Stimulated activated effector memory CD8-positive, alpha-beta T cell treated with anti-CD3 and anti-CD28 coated beads, Interleukin-12 subunit alpha, Interleukin-12 subunit beta, amount 100 ng/mL, for 72 hours (primary cell): Measurements from ENCODE around the gene PERM1.
A peak's percentile ranks its signal among the peaks of the same experiment; 100 is the strongest.

Experiments
- ATAC-seq: fragments of 150-1000 bp; cut with Tn5 transposase; 2 replicates; pipeline ENCODE4 v1.10.0; 2021
- DNase-seq, 2 donors: peaks; one replicate each; pipeline ENCODE4 v3.0.0; 2021 to 2022; ENCODE audit warnings: low spot score in 2 of 2
- H3K27ac Mint-ChIP-seq: one replicate; pipeline ENCODE4 v1.8.0; 2022; ENCODE audit warnings: mild to moderate bottlenecking, mixed read lengths
- H3K36me3 Mint-ChIP-seq: one replicate; pipeline ENCODE4 v1.8.0; 2022; ENCODE audit warnings: mild to moderate bottlenecking, mixed read lengths
- H3K4me1 Mint-ChIP-seq: one replicate; pipeline ENCODE4 v1.8.0; 2022; ENCODE audit warnings: mixed read lengths
- H3K4me3 Mint-ChIP-seq: one replicate; pipeline ENCODE4 v1.8.0; 2022; ENCODE audit warnings: mild to moderate bottlenecking, mixed read lengths
- H3K9me3 Mint-ChIP-seq: one replicate; pipeline ENCODE4 v1.8.0; 2022; ENCODE audit warnings: mixed read lengths

The PERM1 gene

GRCh38 chr1:967466-968343 is 14.2 kb downstream of the PERM1 start:
- Mint-ChIP-seq H3K9me3 (no peaks in the 10 kb centered on the region), H3K36me3 (no peaks in the 10 kb centered on the region), H3K27ac (no peak overlapping the region), H3K4me1 (peaks cover 6% of the 10 kb centered on the region), H3K4me3 (peak overlapping the region; percentile 62)
- DNase-seq: no peak
- no peak for ATAC-seq

GRCh38 chr1:966704-967300 is 15.1 kb downstream of the PERM1 start:
- DNase-seq: peak; percentile 63 to 83
- no peak overlapping the region for H3K27ac Mint-ChIP-seq

GRCh38 chr1:966135-966703 is 15.7 kb downstream of the PERM1 start, which contains the start of gene PLEKHN1:
TSS of gene PLEKHN1 (plus strand) at chr1:966482. CDS start at chr1:966532, 50 bp downstream.
- ATAC-seq (peak; percentile 63), DNase-seq (no peak)
- H3K4me1 Mint-ChIP-seq: peaks cover 6% of the 10 kb centered on the region
- H3K36me3 Mint-ChIP-seq: no peaks in the 10 kb centered on the region
- H3K4me3 Mint-ChIP-seq: peak within 1 kb of the TSS; percentile 62
- no peaks in the 10 kb centered on the region for H3K9me3 Mint-ChIP-seq
- H3K27ac Mint-ChIP-seq: no peak within 1 kb of the TSS

More at GRCh38 chr1:966704-967300, 15.1 kb downstream of the PERM1 start:
- Mint-ChIP-seq H3K36me3 (no peaks in the 10 kb centered on the region), H3K9me3 (no peaks in the 10 kb centered on the region), H3K4me3 (peak overlapping the region; percentile 62), H3K4me1 (peaks cover 6% of the 10 kb centered on the region)
- peak; percentile 91 for ATAC-seq

GRCh38 chr1:965526-966134 is 16.3 kb downstream of the PERM1 start:
- H3K9me3 Mint-ChIP-seq: no peaks in the 10 kb centered on the region
- H3K4me3 Mint-ChIP-seq: peak overlapping the region; percentile 62

GRCh38 chr1:964691-965525 is 17.0 kb downstream of the PERM1 start:
- peaks cover 6% of the 10 kb centered on the region for H3K4me1 Mint-ChIP-seq
- peak overlapping the region; percentile 62 for H3K4me3 Mint-ChIP-seq
- DNase-seq (no peak), ATAC-seq (no peak)
- H3K36me3 Mint-ChIP-seq: no peaks in the 10 kb centered on the region
- H3K9me3 Mint-ChIP-seq: no peaks in the 10 kb centered on the region
- no peak overlapping the region for H3K27ac Mint-ChIP-seq

More at GRCh38 chr1:965526-966134, 16.3 kb downstream of the PERM1 start:
- Mint-ChIP-seq H3K4me1 (peaks cover 6% of the 10 kb centered on the region), H3K36me3 (no peaks in the 10 kb centered on the region), H3K27ac (no peak overlapping the region)
- no peak for DNase-seq
- ATAC-seq: no peak

GRCh38 chr1:963746-964525 is 18.0 kb downstream of the PERM1 start:
- no peak overlapping the region for H3K4me3 Mint-ChIP-seq
- no peak overlapping the region for H3K27ac Mint-ChIP-seq
- peaks cover 1% of the 10 kb centered on the region for H3K36me3 Mint-ChIP-seq
- no peaks in the 10 kb centered on the region for H3K9me3 Mint-ChIP-seq
- peaks cover 6% of the 10 kb centered on the region for H3K4me1 Mint-ChIP-seq
- ATAC-seq (no peak), DNase-seq (no peak)

- peaks cover 11% of the 10 kb centered on the region for H3K4me1 Mint-ChIP-seq
- no peak overlapping the region for H3K27ac Mint-ChIP-seq
- ATAC-seq: no peak
- DNase-seq: no peak
- no peak overlapping the region for H3K4me3 Mint-ChIP-seq
- no peaks in the 10 kb centered on the region for H3K9me3 Mint-ChIP-seq
- peaks cover 8% of the 10 kb centered on the region for H3K36me3 Mint-ChIP-seq
Measured at GRCh38 chr1:963301-963651, 18.6 kb downstream of the PERM1 start.

GRCh38 chr1:962381-963300 is 19.3 kb downstream of the PERM1 start:
- Mint-ChIP-seq H3K36me3 (peaks cover 13% of the 10 kb centered on the region), H3K4me3 (peak overlapping the region; percentile 84), H3K9me3 (no peaks in the 10 kb centered on the region), H3K27ac (no peak overlapping the region), H3K4me1 (peaks cover 17% of the 10 kb centered on the region)
- DNase-seq (no peak), ATAC-seq (no peak)

GRCh38 chr1:961132-961669 is 20.7 kb downstream of the PERM1 start:
- ATAC-seq: no peak
- H3K27ac Mint-ChIP-seq: no peak overlapping the region
- H3K9me3 Mint-ChIP-seq: no peaks in the 10 kb centered on the region
- peaks cover 25% of the 10 kb centered on the region for H3K36me3 Mint-ChIP-seq
- H3K4me1 Mint-ChIP-seq: peaks cover 28% of the 10 kb centered on the region
- DNase-seq: no peak
- peak overlapping the region; percentile 84 for H3K4me3 Mint-ChIP-seq

GRCh38 chr1:960363-961131 is 21.3 kb downstream of the PERM1 start, which contains the start of gene KLHL17:
TSS of gene KLHL17 (plus strand) at chr1:960584. CDS start at chr1:960694, 110 bp downstream.
- peak; percentile 73 for ATAC-seq
- peak; percentile 69 to 88 for DNase-seq

GRCh38 chr1:959731-960362 is 22.0 kb downstream of the PERM1 start:
- Mint-ChIP-seq H3K9me3 (no peaks in the 10 kb centered on the region), H3K27ac (peak overlapping the region; percentile 61), H3K4me1 (peaks cover 28% of the 10 kb centered on the region), H3K4me3 (peak overlapping the region; percentile 84), H3K36me3 (peaks cover 38% of the 10 kb centered on the region)
- ATAC-seq (peak; percentile 14), DNase-seq (no peak)

More at GRCh38 chr1:960363-961131, 21.3 kb downstream of the PERM1 start, which contains the start of gene KLHL17:
- Mint-ChIP-seq H3K36me3 (peaks cover 31% of the 10 kb centered on the region), H3K9me3 (no peaks in the 10 kb centered on the region), H3K4me3 (peak within 1 kb of the TSS; percentile 84), H3K4me1 (peaks cover 24% of the 10 kb centered on the region), H3K27ac (peak within 1 kb of the TSS; percentile 61)
